ENCODE measurements around the gene KIF21B.

The KIF21B gene

DNA sequence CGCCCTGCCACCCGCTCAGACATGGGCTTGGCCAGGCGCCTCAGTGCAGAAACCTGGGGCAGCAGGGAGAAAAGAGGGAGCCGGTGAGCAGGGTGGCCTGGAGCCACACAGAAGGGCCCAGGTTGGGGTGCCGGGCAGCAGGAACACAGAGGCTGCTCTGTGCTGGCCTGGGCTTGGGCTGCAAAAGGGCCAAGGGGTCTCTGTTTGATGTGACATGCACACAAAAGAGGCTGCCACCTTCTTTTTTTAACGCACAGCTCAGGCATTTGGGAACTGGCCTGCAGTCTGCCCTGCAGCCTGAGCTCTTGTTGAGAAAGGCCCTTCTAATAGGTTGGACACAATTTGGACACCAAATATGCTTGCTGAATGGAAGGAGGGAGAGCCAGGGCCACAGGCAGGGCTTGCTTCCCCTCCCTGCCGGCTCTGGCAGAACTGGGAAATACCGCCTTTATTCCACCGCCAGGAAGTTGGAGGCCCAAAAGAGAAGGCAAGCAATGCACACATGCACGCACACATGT is 32.4 kb downstream of the KIF21B start:
- DNase-seq, result no peak

DNA sequence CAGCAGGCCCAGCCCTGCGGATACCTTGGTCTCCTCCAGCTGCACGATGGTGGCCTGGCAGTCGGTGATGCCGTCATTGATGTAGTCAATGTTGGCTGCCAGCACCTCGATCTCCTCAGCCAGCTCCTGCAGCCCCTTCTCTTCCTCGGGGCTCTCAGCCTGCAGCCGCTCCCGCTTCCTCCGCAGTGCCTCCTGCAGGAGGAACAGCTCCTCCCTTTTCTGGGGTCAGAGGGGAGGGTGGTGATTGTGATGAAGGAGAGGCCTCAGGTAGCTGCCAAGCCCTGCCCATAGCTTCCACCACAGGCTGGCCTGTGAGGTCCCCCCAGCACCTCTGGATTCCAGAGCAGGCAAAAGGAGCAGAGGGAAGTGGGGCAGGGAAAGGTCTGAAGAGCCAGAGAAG is 33.4 kb downstream of the KIF21B start:
- no peak for DNase-seq

DNA sequence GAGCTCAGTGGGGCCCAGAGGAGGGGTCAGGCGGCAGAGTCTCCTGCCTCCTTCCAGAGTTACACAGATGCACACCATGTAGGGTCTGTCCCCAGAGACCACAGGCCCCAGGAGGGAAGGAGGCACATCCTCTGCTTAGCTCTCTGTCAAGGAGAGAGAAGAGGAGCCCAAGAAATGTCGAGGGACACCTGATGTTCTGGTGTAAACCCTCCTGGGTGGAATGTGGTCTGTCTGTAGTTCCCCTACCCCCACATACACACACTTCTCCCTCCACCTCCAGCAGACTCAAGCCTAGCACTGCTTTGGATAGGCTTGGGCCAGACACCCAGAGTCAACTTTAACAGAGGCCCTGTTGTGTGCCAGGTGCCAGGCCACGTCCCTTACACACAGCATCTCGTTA is 34.2 kb downstream of the KIF21B start:
- no peak for DNase-seq

GRCh38 chr1:200988693-200989092 is 34.8 kb downstream of the KIF21B start:
- no peak for DNase-seq

GRCh38 chr1:200985481-200985880 is 38.0 kb downstream of the KIF21B start:
- DNase-seq, result no peak

DNA sequence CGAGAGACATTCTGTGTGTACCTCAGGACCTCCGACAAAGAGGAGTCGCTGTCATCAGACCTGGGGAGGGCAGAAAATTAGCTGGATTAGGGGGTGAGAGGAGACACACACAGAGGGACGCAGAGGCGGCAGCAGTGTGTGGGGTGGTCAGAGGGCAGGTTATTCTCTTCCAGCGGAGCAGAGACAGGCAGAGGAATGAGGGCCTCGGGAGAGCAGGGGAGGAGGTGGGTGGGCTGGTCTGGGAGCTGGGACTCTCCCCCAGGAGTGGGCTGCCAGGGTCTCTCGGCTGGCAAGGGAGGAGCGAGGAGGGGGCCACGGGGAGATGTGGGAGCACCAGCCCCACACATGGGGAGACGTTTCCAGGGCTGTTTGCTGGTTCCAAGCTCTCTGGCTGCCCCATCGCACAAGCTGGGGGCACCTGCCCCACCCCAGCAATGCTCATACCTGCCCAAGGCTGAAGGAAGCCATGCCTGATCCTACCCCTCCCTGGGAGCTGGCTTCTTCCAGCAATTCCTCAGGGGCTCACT is 40.4 kb downstream of the KIF21B start:
- no peak for DNase-seq

GRCh38 chr1:200982071-200982945 is 41.2 kb downstream of the KIF21B start:
- DNase-seq, result no peak

- DNase-seq, result no peak
These were observed 42.2 kb downstream of the KIF21B start for GRCh38 chr1:200981278-200981677.

- DNase-seq, result no peak
These were observed 42.6 kb downstream of the KIF21B start for GRCh38 chr1:200980873-200981272.

GRCh38 chr1:200980452-200980772 is 43.1 kb downstream of the KIF21B start:
- DNase-seq, result no peak

- DNase-seq, result no peak
These were observed 43.7 kb downstream of the KIF21B start for GRCh38 chr1:200979574-200980451.

- DNase-seq, result no peak
These were observed 46.3 kb downstream of the KIF21B start for GRCh38 chr1:200977071-200977754.

DNA sequence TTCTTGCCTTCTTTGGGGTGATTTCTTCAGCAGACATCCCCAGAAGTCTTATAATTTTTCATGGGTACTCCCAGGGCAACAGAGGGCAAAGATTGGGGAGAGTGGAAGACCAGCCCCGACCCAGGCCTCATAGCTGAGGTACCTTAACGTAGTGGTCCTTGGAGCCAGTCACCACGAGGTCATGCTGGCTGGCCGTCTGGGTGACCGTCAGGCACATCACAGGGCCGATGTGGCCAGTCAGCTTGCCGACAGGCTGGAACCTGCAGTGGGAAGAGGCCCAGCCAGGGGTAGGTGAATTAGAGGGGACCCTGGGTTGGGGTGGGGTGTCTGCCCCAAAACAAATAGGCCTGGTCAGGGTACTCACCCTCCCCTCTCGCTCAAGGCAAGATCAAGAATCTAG is 46.9 kb downstream of the KIF21B start:
- DNase-seq, result no peak

DNA sequence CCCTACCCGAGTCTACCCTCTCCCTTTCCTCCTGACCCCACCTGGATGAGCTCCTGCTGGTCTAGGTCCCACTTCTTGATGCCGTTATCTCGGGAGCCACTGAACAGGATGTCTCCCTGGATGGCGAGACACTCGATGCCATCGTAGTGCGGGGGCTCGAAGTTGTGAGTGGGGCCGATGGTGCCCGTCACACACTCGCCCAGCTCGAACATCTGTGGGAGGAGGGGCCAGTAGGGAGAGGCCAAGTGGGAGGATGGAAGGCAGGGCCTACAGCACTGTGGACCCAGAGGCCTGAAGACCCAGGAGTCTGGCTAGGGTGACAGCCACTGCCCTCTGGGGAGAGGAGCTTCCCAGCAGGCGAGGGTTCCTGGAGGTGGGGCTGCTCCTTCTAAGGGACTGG is 48.1 kb downstream of the KIF21B start:
- DNase-seq, result no peak

DNA sequence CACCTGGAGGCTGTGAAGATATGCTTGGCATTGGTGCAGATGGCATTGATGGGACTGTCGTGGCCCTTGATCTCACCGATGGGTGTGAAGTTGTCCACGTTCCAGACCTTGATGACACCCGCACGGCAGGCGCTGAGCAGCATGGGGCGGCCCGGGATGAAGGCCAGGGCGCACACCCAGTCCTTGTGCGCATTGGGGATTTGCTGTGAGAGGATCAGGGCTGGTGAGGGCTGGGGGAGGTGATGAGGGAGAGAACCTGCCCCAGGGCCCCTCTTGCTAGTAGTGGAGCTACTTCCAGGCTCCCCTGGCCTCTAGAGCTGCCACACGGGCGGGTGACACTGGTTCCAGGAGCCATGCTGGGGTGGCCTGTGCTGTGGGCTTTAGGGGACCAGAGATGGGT is 48.8 kb downstream of the KIF21B start:
- DNase-seq, result no peak

GRCh38 chr1:200973937-200974657 is 49.4 kb downstream of the KIF21B start:
- no peak for DNase-seq

- DNase-seq, result no peak
These were observed 50.4 kb downstream of the KIF21B start for GRCh38 chr1:200972985-200973742.

DNA sequence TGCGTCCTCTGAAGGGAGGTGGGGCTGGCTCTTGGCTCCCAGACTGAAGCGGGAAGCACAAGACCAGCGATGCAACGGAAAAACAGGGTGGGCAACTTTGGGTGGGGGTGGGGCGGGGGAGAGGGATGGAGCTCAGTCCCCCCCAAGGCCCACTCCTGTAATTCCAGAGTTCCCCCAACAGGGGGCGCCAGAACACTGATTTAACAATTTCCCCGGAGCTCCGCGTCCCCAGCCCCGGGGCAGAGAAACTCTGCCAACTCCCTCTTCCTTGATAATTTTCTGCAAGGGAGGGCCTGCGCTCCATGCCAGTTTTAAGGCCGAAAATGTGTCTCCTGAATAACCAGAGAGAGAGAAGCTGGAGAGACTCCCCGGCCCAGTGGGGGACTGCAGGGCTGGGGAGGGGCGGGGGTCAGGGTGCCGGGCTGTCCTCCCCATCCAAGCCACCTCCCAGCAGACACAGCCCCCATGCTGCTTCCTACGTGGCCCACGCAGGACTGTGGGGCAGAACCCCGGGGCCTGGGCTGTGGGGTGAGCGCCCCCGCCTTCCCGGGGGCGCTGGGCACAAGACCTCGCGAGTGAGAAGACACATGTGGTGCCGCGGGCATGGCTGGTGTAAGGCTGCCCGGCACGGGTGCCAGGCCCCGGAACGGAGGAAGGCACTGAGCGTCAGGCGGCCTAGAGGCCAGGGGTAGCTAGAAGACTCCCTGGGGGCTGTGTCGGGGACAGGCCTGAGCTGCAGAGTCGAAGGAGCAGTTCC is 51.4 kb downstream of the KIF21B start:
- peak; percentile 25 for DNase-seq

DNA sequence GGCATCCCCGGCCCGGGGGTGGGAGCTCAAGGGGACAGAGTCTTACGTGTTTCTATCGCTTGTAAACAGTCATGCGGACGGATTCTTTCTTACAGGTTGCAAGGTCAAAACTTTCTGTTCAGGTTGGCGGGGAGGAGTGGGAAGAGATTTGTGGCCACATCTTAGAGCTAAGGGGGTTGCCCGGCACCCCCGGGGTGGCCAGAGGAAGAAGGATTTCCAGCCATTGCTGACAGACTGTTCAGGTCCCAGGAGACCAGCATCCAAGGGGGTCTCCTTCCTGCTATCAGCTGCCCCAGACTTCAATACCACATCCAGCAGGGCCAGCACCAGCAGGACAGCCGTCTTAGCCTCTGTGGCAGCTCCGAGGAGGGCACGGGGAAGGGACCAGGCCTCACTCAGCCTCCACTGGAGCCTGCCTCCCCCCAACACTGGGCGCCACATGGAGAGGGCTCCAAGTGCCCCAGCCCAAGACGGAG is 52.0 kb downstream of the KIF21B start:
- DNase-seq, result no peak

DNA sequence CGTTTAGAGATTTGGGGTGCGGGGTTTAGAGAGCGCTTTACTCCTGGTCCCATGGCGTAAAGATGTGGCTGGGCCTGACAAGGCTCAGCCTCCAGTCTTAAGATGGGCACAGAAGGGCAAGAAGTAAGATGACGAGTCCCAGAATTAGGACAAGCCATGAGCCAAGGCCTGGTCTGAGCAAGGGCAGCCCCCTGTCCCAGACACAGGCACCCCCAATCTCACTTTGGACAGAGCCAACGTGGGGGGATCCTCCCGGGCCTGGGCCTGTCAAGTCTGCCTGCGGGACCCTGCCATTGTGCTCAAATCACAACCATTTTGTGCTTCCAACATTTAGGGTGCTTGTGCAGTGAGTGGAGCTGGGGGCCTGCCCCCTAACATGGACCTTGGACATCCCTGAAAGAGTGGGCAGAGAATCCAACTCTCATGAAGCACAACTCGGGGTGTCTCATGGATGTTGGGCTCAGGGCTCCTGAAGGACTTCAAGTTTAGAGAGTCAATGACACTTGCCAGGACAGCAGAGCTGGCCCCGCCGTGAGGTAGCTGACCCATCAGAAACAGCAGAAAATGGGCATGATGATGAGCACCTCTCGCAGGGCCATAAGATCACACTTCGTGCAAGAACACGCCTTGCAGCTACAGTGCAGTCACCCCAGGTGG is 52.6 kb downstream of the KIF21B start:
- DNase-seq, result no peak
